Measurements from ENCODE around the gene FAM168A. TPM values are rescaled to one million over a fixed set of nuclear protein-coding genes. Genes with fewer than 3 reads are reported as not detected.

Gene FAM168A
- total RNA-seq, 4 donors from 2014 or later, result 10.7 to 28.1 (median 20.5) TPM

DNA sequence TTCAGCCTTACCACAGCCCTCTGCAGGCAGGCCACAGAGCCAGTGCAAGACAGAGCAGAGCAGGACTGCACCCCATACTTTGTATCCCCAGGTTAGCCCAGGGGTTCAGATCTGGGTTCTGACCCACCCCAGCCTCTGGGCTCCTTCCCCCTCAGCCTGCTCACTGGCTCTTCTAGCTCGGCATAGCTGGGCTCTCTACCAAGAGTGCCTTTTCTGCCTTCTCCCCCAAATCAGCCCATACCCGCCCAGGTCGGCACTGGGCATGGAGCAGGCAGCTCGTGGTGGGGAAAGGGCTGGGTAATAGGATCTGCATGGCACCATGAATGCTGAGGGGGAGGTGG lies 213.4 kb downstream of the FAM168A start:
- TF ChIP-seq, protein P1, sequence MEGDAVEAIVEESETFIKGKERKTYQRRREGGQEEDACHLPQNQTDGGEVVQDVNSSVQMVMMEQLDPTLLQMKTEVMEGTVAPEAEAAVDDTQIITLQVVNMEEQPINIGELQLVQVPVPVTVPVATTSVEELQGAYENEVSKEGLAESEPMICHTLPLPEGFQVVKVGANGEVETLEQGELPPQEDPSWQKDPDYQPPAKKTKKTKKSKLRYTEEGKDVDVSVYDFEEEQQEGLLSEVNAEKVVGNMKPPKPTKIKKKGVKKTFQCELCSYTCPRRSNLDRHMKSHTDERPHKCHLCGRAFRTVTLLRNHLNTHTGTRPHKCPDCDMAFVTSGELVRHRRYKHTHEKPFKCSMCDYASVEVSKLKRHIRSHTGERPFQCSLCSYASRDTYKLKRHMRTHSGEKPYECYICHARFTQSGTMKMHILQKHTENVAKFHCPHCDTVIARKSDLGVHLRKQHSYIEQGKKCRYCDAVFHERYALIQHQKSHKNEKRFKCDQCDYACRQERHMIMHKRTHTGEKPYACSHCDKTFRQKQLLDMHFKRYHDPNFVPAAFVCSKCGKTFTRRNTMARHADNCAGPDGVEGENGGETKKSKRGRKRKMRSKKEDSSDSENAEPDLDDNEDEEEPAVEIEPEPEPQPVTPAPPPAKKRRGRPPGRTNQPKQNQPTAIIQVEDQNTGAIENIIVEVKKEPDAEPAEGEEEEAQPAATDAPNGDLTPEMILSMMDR (IDR thresholded peaks at IDR 0.05), result no peak
- TF ChIP-seq POLR2A (IDR thresholded peaks at IDR 0.05), result no peak
- H3K4me3 ChIP-seq (ENCODE audit: low read depth, poor library complexity, severe bottlenecking), result no peak overlapping the region
- 70 to 82% methylated on average over 4 of the region's 4 CpGs for WGBS, 2 donors
- DNase-seq (ENCODE audit: low spot score in 2 of 2), result no peak
- intact Hi-C loops (cut with DNase I; ENCODE audit: low total_unique reads), result loop anchor here (10.0 kb wide), 1 partner anchor 80 kb away; the partner anchor contains the start of gene ARHGEF17

DNA sequence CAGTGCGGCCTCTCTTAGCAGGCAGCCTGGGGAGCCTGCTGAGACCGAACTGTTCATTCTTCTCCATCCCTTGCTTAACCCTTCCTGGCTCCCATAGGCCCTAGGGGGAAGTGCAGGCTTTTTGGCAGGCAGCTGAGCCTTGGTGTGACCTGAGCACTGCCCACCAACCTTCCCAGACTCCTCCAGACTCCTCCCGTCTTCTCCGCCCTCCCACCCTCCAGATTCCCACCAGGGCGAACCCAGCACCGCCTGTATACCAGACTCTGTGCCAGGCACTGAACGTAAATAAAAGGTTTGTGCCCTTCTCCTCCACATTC lies 213.8 kb downstream of the FAM168A start:
- no peak overlapping the region for H3K4me3 ChIP-seq (ENCODE audit: low read depth, poor library complexity, severe bottlenecking)
- WGBS, 2 donors, result 86 to 89% methylated on average over 7 of the region's 7 CpGs
- intact Hi-C loops (cut with DNase I; ENCODE audit: low total_unique reads), result loop anchor here (10.0 kb wide), 1 partner anchor 79 kb away; the partner anchor contains the start of gene ARHGEF17
- TF ChIP-seq, protein P1 (IDR thresholded peaks at IDR 0.05), result no peak
- no peak for TF ChIP-seq POLR2A (IDR thresholded peaks at IDR 0.05)
- DNase-seq (ENCODE audit: low spot score in 2 of 2), result no peak

DNA sequence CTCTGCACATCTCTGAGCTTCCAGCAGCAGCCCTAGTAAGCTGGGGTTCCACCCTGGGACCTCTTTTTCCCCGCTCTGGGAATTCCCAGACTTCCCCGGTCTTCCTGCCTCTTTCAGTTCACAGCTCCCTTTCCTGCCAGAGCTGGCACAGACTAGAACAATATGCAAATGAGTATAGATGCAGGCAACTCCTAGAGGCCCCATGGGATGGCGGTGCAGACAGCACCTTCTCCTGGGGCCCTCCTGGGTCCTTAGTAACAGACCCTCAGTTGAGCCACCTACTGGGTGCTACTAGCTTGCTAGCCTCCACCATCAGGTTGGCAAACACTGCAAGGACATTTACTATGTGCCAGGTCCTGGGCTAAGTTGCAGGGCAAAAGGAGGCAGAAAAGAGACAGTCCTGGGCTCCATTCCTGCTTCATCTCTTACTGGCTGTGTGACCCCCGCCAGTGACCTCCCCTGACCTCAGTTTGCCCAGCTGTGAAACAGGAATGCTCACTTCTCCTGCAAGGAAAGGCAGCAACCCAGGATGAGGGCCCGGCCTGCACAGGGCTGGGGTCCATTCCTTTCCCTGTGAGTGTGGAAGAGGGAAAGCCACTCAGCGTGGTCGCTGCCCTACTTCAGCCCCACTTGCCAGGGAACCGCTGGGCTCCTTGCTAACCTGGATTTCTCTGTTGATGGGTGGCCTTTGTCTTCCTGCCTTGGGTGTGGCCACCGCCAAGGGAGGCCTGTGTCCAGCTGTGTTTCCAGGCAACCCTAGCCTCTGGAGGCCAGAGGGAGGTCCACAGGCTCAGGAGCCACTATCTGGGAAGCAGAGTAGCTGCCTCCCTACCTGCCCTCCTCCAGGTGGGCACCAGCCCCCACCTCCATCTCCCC lies 214.4 kb downstream of the FAM168A start:
- DNase-seq (ENCODE audit: low spot score in 2 of 2), result no peak
- intact Hi-C loops (cut with DNase I; ENCODE audit: low total_unique reads), result loop anchor here (10.0 kb wide), 1 partner anchor 79 kb away; the partner anchor contains the start of gene ARHGEF17
- WGBS, 2 donors, result 53 to 57% methylated on average over 9 of the region's 9 CpGs
- TF ChIP-seq, protein P1 (IDR thresholded peaks at IDR 0.05), result no peak
- no peak for TF ChIP-seq POLR2A (IDR thresholded peaks at IDR 0.05)
- H3K4me3 ChIP-seq (ENCODE audit: low read depth, poor library complexity, severe bottlenecking), result no peak overlapping the region

DNA sequence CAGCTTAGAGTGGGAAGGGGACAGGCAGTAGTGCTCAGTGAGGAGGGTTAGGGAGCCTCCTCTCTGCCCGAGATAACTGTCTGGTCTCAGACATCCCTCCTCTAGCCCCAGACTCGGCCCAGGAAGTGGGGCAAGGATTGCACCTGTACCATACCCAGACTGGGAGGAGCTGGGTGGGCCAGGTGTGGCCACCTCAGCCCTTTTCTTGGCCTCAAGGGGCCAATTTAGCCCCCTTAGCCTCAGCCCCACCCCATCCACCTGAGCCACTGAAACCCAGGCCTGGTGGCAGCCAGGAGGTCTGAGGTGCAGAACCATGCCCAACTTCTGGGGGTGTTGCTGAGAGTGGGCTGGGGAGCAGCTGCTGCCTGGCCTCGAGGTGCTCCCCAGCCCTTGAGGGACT lies 215.2 kb downstream of the FAM168A start:
- H3K4me3 ChIP-seq (ENCODE audit: low read depth, poor library complexity, severe bottlenecking), result no peak overlapping the region
- DNase-seq (ENCODE audit: low spot score in 2 of 2), result no peak
- 67 to 79% methylated on average over 2 to 3 of the region's 3 CpGs for WGBS, 2 donors
- TF ChIP-seq POLR2A (IDR thresholded peaks at IDR 0.05), result no peak
- TF ChIP-seq, protein P1 (IDR thresholded peaks at IDR 0.05), result no peak
- intact Hi-C loops (cut with DNase I; ENCODE audit: low total_unique reads), result loop anchor here (10.0 kb wide), 1 partner anchor 78 kb away; the partner anchor contains the start of gene ARHGEF17

DNA sequence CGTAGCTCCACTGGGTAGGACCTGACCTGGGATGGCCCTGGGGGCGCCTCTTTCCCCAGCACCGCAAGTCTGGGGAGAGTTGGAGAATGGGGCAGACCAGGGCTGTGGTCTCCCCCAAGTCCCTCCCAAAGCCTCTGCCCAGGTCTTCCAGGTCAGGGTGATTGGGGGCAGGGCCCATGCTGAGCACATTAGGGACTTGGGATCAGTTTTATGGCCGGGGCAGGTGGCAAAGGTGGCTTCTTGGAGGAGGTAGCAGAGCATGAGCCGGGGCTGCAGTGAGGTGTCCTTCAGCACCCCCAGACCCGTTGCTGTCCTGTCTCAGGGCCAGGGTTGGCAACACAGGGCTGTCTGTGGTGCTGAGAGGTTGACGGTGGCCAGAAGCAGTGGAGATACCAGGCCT lies 215.7 kb downstream of the FAM168A start:
- DNase-seq (ENCODE audit: low spot score in 2 of 2), result no peak
- intact Hi-C loops (cut with DNase I; ENCODE audit: low total_unique reads), result loop anchor here (10.0 kb wide), 1 partner anchor 77 kb away; the partner anchor contains the start of gene ARHGEF17
- WGBS, 2 donors, result 98 to 100% methylated on average over 5 to 6 of the region's 7 CpGs
- TF ChIP-seq, protein P1 (IDR thresholded peaks at IDR 0.05), result no peak
- TF ChIP-seq POLR2A (IDR thresholded peaks at IDR 0.05), result no peak
- H3K4me3 ChIP-seq (ENCODE audit: low read depth, poor library complexity, severe bottlenecking), result no peak overlapping the region

Data from lower leg skin (tissue), 4 donors.